Prostate gland (tissue), 2 donors: Measurements from ENCODE around the gene TSC22D1. TPM values are rescaled to one million over a fixed set of nuclear protein-coding genes. Genes with fewer than 3 reads are reported as not detected.

Source experiments
- DNase-seq: peaks from one replicate; pipeline ENCODE4 v3.0.0-alpha.2; 2019; ENCODE audit warnings: low spot score
- H3K27ac ChIP-seq, 2 donors: fragments of 200-600 bp; sonication (generic); 2 replicates each; pipeline ENCODE4 v1.5.1; 2017 to 2019
- H3K27me3 ChIP-seq: fragments of 200-600 bp; sonication (generic); replicated peaks from 2 replicates; pipeline ENCODE4 v1.5.1; 2019; ENCODE audit not compliant: insufficient read depth
- H3K36me3 ChIP-seq, 2 donors: fragments of 200-600 bp; sonication (generic); 1 replicate in 1 of 2; 2 replicates in 1 of 2; pipeline versions ENCODE4 v1.5.1 to v1.8.1; 2017 to 2019
- H3K4me1 ChIP-seq: fragments of 200-600 bp; sonication (generic); replicated peaks from 2 replicates; pipeline ENCODE4 v1.5.1; 2019
- H3K4me3 ChIP-seq, 2 donors: fragments of 200-600 bp; sonication (generic); 2 replicates each; pipeline ENCODE4 v1.5.1; 2017 to 2019
- H3K9me3 ChIP-seq: fragments of 200-600 bp; sonication (generic); 2 replicates; pipeline ENCODE4 v1.5.1; 2017
- POLR2A ChIP-seq: fragments of 450-650 bp; IDR thresholded peaks from one replicate; pipeline ENCODE4 v1.6.1; 2016; ENCODE audit warnings: antibody characterized with exemption, mild to moderate bottlenecking
- POLR2AphosphoS5 ChIP-seq: sonication (generic); formaldehyde crosslinking; IDR thresholded peaks from one replicate; pipeline ENCODE4 v1.6.1; 2017; ENCODE audit warnings: antibody characterized with exemption
- WGBS: methylation state at CpG from one replicate; pipeline ENCODE4 v1.1.5; 2018; 5-methylcytosine and 5-hydroxymethylcytosine counted together
- intact Hi-C: fragments of 100-400 bp; cut with DNase I; formaldehyde crosslinking; loops from one replicate; pipeline ENCODE4 v1.14.2; 2022
- total RNA-seq, 2 donors: library from RNA; depleted of rRNA; stranded (reverse); fragments of >200 nt; gene quantifications; one replicate each; pipeline ENCODE4 v1.1.0, GENCODE V29; 2016
- TF ChIP-seq, protein P1 (sequence below), 4 experiments: fragments of 200-600 bp in 2 of 4; fragments of 450-650 bp in 2 of 4; sonication (generic) in 2 of 4; IDR thresholded peaks; 1 replicate in 3 of 4; 2 replicates in 1 of 4; pipeline ENCODE4 v1.5.1; 2016 to 2019; ENCODE audit warnings: antibody characterized with exemption in 4 of 4, mild to moderate bottlenecking in 2 of 4, moderate library complexity in 2 of 4

Gene TSC22D1
- total RNA-seq, 2 donors from 2014 or later, result 185 to 237 TPM

DNA sequence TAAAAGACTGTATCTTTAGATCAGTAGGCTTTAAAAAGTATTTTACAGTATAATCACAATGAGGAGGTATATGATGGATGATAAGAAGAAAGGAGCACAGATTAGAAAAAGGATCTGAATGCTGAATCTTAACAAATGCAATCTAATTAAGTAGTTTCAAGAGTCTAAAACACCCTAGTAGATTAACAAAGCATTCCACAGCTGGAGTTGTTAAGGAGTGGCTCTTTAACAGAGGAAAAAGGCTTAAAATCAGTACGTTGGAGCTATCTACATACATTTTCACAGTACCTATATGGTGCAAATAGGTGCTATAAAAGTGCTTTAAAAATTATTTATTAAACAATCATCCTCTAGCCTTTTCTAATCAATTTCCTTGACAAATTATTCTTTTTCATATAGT is 34.5 kb downstream of the TSC22D1 start:
- WGBS, result 86% methylated on average over 1 of the region's 1 CpG
- Histone ChIP-seq H3K27me3 (no peaks in the 10 kb centered on the region), H3K27ac (no peak overlapping the region)

DNA sequence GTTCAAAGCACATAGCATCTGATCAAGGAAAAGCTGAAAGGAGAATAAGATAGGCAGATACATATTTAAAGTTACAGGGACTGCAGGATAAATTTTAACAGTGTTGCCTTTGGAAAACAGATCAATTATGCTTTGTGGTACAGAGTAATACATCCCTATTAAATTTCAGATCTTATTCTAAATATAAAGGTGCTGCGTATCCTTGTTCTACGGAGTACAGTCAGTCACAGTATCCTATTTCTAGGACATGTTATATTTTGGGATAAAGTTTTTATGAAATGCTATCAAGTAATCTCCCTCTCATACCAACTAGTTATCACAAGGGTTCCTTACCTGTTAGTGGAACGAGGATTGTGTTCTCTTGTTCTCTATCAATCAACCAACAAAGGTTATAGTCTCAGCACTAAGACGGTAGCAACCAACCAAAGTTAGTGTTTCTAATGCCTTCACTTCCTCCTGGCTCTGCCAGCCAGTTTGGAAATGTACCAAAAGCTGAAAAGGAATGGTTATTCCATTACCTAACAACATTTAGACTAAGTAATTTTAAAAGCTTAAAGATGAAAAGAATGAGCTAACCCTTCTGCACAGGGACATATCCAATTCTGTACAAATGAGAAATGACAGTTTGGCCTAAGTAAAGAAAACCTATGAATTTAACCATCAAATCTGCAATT is 35.2 kb downstream of the TSC22D1 start:
- 63% methylated on average over 4 of the region's 4 CpGs for WGBS
- no peaks in the 10 kb centered on the region for H3K36me3 ChIP-seq
- H3K4me3 ChIP-seq, result no peak overlapping the region
- H3K9me3 ChIP-seq, result no peaks in the 10 kb centered on the region
- intact Hi-C loops, result no loop called here
- TF ChIP-seq, protein P1, sequence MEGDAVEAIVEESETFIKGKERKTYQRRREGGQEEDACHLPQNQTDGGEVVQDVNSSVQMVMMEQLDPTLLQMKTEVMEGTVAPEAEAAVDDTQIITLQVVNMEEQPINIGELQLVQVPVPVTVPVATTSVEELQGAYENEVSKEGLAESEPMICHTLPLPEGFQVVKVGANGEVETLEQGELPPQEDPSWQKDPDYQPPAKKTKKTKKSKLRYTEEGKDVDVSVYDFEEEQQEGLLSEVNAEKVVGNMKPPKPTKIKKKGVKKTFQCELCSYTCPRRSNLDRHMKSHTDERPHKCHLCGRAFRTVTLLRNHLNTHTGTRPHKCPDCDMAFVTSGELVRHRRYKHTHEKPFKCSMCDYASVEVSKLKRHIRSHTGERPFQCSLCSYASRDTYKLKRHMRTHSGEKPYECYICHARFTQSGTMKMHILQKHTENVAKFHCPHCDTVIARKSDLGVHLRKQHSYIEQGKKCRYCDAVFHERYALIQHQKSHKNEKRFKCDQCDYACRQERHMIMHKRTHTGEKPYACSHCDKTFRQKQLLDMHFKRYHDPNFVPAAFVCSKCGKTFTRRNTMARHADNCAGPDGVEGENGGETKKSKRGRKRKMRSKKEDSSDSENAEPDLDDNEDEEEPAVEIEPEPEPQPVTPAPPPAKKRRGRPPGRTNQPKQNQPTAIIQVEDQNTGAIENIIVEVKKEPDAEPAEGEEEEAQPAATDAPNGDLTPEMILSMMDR (IDR thresholded peaks at IDR 0.05), result no peak
- TF ChIP-seq POLR2A (no peak), POLR2AphosphoS5 (no peak)
- H3K27ac ChIP-seq, result no peak overlapping the region
- no peak for DNase-seq
- no peaks in the 10 kb centered on the region for H3K4me1 ChIP-seq
- no peaks in the 10 kb centered on the region for H3K27me3 ChIP-seq

More for the DNA sequence above, 34.5 kb downstream of the TSC22D1 start:
- Histone ChIP-seq H3K4me1 (no peaks in the 10 kb centered on the region), H3K9me3 (no peaks in the 10 kb centered on the region), H3K36me3 (no peaks in the 10 kb centered on the region), H3K4me3 (no peak overlapping the region)
- DNase-seq, result no peak
- intact Hi-C loops, result no loop called here
- TF ChIP-seq POLR2A (no peak), POLR2AphosphoS5 (no peak)
- TF ChIP-seq, protein P1 (IDR thresholded peaks at IDR 0.05), result no peak

DNA sequence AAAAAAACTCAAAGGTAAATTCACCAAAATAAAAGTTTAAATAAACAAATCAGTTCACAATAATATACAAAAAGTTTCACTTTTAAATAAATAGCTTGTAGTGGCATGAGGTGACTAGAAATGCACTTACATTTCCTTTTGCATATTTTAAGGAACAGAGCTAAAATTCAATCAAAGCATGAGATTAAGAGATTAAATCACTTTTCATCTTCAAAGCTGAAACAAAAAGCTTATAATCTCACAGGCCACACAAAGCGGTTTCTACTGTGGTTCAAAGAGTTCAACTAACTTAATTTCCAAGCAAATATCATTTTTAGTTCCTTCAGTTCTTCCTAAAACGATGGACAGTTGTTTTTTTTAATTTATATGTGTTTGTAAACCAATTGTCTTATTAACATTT is 38.9 kb downstream of the TSC22D1 start:
- TF ChIP-seq POLR2A (no peak), POLR2AphosphoS5 (no peak)
- TF ChIP-seq, protein P1 (IDR thresholded peaks at IDR 0.05), result no peak
- intact Hi-C loops, result no loop called here
- WGBS, result 44% methylated on average over 2 of the region's 2 CpGs
- no peak for DNase-seq
- no peaks in the 10 kb centered on the region for H3K36me3 ChIP-seq
- no peak overlapping the region for H3K4me3 ChIP-seq
- no peaks in the 10 kb centered on the region for H3K27me3 ChIP-seq
- no peaks in the 10 kb centered on the region for H3K4me1 ChIP-seq
- no peaks in the 10 kb centered on the region for H3K9me3 ChIP-seq
- no peak overlapping the region for H3K27ac ChIP-seq

DNA sequence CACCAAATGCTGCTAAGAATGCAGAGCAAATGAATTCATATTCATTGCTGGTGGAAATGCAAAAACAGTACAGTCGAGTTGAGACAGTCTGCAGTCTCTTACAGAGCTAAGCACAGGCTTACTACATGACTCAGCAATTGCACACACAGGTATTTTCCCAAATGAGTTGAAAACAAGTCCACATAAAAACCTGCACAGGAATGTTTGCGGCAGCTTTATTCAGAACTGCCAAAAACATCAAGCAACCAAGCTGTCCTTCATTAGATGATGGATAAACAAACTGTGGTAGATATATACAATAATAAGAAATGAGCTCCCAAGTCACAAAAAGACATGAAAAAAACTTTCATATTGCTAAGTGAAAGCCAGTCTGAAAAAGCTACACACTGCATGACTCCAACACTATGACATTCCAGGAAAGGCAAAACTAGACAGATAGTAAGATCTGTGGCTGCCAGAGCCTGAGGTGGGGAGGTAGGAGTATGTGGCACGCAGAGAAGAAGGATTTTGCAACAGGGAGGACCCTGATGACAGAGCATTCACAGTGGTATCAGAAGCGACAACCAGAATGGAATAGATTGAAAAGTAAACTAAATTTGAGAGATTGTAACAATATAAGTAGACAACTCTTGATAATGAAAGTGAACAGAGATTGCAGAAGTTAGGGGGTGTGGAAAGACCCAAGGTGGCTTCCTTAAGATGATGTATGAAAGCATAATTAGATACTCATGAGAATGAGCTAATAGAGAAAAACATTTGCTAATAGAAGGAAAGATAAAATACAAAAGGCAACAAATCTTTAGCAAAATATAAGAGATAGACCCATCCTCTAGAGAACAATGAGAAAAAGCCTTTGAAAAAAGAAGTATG is 52.7 kb downstream of the TSC22D1 start:
- Histone ChIP-seq H3K36me3 (no peaks in the 10 kb centered on the region), H3K4me3 (no peak overlapping the region), H3K9me3 (no peaks in the 10 kb centered on the region), H3K4me1 (no peaks in the 10 kb centered on the region), H3K27me3 (no peaks in the 10 kb centered on the region), H3K27ac (peak overlapping the region in 1 of 2 donors; percentile 66)
- intact Hi-C loops, result no loop called here
- WGBS, result 32% methylated on average over 4 of the region's 4 CpGs
- peak; percentile 59 for TF ChIP-seq POLR2AphosphoS5
- TF ChIP-seq, protein P1 (IDR thresholded peaks at IDR 0.05), result no peak
- peak; percentile 28 for DNase-seq
